HG02938 (cell line): ENCODE measurements around the gene TCN2.
"Not testable (repeated sequence)": the region's sequence is repeated elsewhere in the genome, so short reads cannot be mapped to it uniquely, and the experiment has no call there.

Experiments
- ATAC-seq: cut with Tn5 transposase; IDR thresholded peaks from one replicate; pipeline ENCODE4 v1.9.1; 2021; ENCODE audit warnings: mild to moderate bottlenecking, moderate library complexity; ENCODE audit not compliant: unreplicated experiment

The TCN2 gene

DNA sequence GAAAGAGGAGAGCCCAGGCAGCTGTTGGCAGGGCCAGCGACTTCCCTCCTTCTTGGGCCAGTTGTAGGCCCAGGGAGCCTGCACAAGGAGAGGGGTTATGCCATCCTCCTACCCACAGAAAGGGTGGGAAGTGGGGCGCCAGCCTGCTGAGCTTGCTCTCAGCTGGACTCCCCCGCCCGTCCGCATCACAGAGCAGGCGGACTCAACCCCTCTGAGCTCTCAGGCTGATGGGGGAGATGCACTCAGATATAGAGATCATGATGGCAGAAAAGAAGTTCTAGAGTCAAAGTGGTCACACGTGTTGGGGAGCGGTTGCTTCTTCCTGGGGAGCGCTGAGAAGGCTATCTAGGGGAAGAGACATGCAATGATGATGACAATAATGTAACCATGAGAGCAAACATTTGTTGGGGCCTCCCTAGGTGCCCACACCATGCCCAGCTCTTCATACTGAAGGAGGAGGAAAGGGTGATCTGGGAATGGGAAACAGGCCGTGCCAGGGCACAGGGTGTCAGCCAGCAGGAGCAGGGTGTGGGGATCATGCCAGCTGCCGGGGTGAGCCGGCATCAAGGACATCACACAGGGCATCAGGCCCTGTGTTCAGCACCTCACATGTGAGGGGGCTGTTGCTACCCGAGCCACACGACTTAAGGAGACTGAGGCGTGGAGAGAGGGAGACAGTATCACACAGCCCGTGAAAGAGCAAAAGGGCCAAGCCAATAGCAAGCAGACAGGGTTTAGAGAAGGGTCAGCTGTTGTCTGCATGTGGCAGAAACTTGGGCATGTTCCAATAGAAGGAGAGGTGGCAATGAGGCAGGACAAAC lies 36.3 kb downstream of the TCN2 start:
- ATAC-seq = no peak

DNA sequence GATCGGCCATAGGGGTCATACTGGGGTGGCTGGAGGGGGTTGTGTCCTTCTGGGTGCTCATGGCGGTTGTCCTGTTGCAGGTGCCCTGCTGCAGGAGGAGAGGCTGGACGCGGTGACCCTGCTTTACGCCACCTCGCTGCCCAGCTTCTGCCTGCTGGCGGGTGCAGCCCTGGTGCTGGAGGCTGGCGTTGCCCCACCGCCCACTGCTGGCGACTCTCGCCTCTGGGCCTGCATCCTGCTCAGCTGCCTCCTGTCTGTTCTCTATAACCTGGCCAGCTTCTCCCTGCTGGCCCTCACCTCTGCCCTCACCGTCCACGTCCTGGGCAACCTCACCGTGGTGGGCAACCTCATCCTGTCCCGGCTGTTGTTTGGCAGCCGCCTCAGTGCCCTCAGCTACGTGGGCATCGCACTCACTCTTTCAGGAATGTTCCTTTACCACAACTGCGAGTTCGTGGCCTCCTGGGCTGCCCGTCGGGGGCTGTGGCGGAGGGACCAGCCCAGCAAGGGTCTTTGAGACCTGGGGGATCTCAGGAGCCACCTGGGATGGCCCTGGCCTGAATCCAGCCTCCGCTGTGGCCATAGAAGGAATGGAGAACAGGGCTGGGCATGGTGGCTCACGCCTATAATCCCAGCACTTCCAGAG lies 39.7 kb downstream of the TCN2 start:
- ATAC-seq = no peak

DNA sequence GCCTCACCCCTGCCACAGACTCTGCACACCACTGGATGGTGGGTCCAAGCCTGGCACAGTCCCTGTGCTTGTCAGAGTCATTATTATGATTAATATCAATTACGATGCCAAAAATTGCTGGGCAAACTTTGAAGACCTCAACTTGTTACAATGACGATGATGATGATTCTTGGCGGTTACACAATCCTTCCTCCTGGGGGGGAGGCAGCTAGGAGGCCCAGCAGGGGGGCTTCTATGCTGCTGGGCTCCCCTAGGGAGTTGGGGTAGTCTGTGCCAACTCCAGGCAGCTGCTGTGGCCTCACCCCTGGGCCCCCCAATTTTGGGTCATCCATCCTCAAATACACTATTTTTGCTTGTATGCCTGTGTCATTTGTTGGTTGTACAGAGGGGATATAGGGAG lies 40.6 kb downstream of the TCN2 start:
- ATAC-seq = no peak

DNA sequence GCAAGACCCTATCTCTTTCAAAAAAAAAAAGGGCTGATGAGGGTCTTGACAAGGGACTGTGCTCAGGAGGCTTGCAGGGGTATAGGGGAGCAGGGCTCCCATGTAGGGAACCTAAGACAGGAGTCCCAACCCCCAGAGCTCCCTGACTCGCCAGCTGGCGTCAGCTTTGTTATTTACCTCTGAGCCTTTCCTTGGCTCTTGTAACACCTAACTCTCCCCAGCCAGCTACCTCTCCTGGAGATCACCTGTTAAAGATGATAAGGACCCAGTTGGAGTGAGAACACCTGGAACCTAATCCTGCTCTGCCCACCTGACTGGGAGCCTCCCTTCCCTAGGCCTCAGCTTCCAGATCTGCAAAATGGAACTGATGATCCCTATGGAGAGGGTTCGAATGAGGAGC lies 41.9 kb downstream of the TCN2 start:
- no peak for ATAC-seq

DNA sequence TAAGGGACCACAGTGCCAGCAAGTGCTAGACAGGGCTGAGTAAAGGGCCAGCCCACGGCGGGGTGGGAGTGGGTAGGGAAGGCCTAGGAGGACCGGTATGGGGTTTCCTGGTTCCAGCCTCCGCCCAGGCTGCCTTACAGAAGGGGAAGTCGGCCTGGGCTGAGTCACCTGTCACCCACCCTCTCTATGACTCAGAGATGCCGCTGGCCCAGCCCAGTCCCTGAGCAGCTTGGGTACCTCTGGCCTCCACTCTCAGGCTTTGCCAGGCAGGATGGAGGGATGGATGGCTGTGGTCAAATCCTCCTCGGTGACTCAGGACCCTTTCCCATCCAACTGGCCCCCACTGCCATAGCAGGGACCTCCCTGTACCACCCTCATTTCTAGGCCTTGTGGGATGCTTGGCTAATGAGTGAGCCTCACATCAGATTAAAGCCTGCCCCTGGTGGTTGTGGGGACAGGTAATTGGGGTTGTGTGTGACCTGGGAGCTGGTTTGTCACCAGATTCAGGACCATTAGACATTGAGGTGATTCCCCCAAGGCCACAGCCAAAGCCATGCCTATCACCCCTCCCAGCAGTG lies 42.5 kb downstream of the TCN2 start:
- ATAC-seq = no peak

DNA sequence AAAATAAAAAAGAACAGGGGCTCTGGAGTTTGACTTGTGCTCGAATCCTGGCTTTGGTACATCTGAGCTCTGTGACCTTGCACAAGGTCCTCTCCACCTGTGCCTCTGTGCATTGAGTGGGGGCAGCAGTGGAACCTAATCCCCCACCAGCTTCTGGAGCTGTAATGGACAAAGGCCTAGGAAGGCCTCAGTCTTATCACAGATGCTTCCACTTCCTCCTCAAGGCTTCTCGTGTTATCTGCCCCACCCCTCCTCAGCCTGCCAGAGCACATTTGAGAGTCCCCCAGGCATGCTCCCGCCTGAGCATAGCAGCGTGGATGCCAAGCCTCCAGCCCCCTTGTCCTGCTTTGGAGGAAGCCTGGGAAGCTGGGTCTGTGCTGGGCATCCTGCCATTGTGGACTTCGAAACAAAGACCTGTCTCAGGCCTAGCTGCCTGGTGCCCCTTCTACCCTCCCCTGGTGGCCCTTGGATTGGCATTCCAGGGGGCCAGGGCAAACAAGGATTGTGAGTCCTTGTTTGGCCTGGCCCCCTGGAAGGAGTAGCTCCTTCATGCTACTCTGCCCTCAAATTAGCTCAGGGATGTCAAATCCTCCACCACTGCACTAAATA lies 43.6 kb downstream of the TCN2 start:
- no peak for ATAC-seq

DNA sequence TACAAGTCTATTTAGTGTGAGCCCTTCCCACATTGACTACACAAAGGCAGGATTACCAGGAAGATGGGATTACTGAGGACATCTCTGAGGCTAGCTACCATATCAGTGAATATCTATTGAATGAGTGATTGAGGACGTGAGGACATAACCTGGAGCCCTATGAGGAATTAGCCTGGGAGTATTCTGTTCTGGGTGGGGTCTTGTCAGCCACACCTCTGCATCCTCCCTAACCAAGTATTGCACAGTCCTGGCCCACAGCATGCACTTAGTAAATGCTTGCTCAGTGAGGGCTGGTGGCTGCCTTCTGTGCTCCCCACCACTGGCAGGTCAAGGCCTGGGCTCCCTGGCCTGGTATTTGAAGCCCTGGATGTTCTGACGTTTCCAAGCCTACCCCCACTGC lies 45.9 kb downstream of the TCN2 start:
- no peak for ATAC-seq

DNA sequence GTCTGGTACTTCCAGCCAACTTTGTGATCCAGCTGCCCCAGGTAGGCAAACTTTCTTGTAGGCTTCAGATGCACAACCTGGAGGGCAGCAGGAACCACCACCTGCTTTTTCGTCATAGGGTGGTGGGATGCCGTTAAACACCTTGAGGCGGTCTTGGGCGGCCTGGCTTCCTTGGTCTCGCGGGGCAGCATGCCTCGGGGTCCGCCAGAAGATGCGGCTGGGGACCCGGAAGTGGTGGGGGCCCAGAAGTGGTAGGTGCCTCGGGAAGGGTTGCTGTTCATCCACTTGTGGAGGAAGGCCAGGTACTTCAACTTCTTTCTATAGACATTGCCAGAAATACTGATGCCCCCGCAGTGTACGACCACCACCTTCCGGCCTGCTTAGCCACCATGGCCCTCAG lies 47.4 kb downstream of the TCN2 start:
- ATAC-seq = no peak

DNA sequence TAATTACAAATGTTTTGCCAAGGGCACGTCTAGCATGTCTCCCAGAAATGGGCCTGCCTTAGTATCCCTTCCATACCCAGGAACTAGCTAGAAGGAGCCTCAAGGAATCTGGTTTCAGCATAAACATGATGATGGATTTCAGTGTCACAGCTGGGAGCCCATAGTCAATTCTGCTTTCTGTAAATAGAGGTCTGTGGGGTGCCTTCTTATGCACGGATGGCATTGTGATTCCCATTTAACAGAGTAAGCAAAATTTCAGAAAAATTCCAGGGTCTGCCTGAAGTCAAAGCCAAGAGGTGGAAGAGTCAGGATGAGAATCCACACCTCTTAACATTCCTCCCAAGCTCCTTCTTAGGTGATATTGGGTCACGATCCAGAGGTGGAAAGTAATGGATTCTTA lies 48.6 kb downstream of the TCN2 start:
- ATAC-seq = no peak

DNA sequence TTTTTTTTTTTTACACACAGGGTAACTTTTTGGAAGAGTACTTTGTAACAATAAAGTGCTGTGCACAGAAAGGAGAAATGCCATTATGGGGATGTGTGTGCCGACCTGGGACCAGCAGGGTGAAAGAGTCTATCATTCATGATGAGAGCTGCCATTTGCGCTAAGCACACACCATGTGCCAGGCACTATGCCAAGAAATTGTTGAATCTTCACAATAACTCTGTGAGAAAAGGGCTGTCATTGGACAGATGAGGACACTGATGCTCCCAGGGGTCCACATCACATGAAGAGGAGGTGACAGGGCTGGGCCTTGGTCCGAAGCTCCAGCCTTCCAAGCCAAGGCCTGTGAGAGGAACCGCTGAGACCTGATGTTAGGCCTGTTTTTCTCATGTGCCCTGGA lies 55.1 kb downstream of the TCN2 start:
- no peak for ATAC-seq

DNA sequence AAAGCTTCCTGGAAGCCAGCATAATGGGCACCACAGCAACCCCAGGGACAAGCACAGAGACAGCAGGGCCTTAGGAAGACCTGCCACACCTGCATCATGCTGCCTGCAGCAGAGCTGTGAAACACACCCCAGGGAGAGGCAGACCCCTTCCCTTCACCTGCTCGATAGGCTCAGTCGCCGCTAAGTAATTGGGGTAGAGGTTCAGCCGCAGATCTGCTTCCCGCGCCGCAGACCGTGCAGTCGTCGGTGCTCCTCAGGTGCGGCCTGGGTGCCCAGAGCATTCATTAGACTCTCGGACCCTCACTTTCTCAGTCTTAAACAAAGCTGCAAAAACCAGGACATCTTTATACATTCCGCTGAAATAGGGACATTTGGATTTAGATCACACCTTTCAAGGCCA lies 57.8 kb downstream of the TCN2 start:
- no peak for ATAC-seq

DNA sequence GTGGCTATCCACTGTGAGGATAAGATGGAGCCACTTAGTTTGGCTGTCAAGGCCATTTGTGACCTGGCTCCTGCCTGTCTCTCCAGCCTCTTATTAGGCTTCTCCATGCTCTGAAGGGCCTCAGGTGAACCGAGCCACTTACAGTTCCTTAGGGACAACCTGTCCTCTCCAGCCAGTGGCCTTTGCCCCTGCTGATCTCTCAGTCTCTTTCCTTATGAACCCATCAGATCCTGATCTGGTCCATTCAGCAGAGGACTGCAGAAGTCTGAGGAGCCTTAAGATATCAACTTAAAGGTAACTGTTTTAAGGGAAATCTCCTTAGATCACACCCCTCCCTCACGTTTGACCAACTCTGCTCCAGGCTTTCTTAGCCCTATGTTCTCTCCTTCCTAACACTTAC lies 58.3 kb downstream of the TCN2 start:
- ATAC-seq = no peak

DNA sequence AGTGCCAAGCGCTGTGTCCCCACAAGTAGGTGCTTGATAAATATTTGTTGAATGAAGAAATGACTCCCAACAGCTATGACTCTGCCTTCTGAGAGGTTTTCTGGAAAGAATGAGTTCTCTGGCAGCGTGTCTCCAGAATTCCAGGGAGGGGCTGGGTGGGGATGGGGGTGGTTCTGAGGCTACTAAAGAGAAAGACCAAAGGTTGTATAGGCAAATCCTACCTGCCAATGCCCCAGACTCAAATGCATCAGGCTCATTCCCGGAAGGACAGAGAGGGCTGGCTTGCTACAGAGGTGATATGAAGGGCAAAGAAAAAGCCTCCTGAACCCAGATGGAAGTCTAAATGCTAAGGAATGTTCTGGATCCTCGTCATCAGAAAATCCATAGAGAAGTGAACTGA lies 58.8 kb downstream of the TCN2 start:
- no peak for ATAC-seq

DNA sequence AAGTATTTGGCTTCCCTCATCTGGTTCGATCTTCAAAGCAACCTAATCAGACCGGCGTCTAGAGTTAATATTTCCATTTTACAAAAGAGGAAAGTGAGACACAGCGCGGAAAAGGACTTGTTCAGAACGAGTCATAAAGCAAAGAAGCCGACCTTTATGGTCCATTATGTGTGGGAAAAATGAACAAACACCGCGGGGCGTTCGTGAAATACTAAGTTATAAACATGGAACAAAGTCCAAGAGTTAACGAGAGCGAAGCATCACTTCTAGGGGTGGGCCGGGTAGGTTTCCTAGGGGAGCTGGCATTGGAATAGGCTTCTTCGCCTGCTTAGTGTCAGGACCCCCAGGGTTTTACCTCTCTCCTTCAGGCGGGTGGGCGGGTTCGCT lies 60.1 kb downstream of the TCN2 start:
- no peak for ATAC-seq

DNA sequence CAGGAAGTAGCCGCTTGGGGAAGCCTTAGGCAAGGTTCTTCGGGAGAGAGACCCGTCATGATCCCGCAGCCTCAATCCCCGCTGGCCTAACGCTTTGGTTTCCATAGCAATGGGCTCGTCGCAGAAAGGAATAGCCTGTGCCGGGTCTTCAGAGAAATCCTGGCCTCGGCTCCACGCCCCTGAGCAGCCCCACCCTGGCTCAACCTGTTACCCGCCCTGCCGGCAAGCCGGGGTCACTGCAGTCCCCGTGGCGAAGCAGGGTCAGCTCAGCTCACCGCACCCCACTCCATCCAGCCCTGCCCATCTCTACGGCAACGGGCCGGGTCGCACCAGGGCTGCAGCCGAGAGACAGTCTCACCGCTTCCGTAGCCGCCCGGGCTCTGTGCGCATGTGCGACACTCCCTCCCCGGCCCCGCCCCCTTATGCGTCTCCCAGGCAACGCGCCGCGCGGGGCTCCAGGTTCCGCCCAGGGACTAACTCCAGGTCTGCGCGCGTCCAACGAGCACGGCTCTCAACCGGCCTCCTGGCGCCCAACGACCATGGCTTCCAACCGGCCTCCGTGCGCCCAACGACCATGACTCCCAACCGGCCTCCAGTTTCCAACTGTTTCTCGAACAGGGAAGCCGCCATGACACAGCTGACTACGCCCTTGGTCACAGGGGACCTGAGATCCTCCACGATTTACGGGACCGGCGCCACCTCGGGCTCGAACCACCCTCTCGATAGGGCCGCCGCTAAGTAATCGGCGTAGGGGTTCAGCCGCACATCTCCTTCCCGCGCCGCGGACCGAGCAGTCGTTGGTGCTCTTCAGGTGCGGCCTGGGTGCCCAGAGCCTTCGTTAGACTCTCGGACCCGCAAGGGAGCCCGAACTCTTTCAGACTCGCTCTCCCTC lies 60.8 kb downstream of the TCN2 start, which contains the start of gene DUSP18:
Gene DUSP18, minus strand, starts transcription at position 382 of the 892 bp plus-strand sequence. CDS start 3,872 bp downstream, outside the sequence.
- ATAC-seq = peak; percentile 91

DNA sequence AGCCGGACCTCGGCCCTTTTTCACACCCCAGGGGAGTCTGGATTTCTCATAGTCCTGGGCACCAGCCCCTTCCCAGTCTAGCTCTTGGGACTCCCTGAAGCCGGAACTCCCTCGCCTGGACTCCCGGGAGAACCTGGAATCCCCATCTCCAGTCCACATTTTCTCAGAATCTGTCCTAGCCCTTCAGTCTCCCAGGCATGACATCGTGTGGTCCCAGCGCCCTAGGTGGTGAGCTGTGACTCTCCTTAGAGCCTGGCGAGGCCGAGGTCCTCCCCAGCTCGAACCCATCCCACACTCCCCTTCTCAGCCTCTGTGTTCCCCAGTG lies 61.4 kb downstream of the TCN2 start:
- ATAC-seq = no peak

DNA sequence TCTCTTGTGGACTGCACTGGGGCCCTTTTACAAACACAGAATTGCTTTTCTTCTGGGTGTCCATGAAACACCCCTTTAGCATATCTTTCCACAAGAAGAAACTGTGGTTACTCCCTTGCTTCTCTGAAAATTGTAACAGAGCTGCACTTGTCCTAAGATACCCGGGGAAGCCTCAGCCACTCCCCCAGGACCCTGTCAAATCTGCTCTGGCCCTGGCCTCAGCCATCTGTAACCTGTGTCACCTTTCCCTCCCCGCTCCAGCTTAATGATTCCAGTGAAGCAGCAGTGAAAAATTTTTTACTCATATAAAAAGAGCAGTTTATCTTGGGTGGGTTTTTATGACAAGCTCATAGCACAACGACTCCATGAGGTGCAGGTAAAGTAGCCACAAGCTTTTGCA lies 64.1 kb downstream of the TCN2 start:
- no peak for ATAC-seq

DNA sequence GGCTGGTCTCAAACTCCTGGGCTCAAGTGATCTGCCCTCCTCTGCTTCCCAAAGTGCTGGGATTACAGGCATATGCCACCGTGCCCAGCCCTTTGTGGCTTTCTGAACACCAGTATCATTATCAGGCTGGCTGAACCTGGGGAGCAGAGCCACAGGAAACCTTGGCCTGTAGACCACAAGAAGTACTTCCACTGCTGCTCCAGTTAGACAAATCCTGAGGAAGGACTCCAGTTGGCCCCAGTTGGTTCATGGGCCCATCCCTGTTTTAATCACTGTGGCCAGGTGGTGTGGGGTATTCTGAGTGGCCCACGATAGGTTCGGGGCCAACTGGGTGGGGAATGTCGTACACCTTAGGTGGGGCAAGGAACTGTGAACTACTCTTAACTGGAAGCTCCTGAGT lies 66.2 kb downstream of the TCN2 start:
- no peak for ATAC-seq

DNA sequence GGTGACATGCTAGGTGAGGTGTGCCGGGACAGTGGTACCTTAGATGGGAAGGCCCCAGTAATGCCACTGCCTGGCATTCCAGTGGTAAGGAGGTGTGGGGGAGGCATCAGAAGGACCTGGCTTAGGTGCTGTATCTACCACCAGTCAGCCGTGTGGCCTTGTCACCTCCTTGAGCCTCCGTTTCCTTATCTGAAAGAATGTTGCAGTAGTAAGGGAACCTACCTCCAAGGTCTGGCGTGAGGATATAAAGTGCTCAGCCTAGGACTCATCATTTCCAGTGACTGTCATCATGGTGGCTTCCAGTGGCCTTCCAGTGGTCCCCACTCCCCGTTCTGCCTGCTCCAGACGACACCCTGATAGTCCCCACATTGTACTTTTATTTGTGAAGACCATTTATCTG lies 67.5 kb downstream of the TCN2 start:
- ATAC-seq = no peak

DNA sequence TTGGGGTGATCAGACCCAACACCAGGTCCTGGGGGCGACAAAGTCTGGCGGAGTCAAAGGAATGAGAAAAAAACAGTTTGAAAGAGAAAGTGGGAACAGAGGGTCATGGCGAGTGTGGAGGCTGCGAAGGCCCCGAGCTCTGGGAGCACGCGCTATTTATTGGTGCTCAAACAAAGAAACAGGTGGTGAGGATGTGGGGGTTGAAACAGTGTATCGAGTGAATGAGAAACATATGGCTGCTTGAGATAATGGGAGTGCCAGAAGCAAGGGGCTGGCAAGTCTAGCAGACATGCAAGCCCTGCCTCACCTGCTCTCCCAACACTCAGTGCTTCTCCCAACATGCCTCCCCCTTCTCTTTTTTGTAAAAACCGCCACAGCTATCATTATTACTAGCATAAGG lies 68.5 kb downstream of the TCN2 start:
- ATAC-seq = no peak

DNA sequence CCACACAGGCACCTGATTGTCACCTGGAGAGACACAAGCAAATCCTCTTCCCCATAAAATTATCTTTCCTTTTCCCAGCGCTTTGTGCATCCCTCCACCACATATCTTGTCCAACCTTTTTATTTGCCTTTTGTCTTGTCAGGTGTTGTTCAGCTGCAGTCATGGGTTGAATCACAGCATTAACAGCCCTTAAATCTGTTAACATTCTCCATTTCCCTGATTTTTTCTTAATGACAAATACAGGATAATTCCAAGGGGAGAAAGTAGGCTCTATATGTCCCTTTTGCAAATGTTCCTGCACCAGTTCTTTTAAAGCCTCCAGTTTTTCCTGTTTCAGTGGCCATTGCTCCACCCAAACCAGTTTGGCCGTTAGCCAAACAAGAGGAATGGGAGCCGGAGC lies 69.6 kb downstream of the TCN2 start:
- not testable (repeated sequence) for ATAC-seq
